GM18909 (cell line): ENCODE data around the gene FALEC.

Experiments
- ATAC-seq: cut with Tn5 transposase; IDR thresholded peaks from one replicate; pipeline ENCODE4 v1.9.1; 2021; ENCODE audit warnings: mild to moderate bottlenecking; ENCODE audit not compliant: unreplicated experiment, poor library complexity

The FALEC gene

DNA sequence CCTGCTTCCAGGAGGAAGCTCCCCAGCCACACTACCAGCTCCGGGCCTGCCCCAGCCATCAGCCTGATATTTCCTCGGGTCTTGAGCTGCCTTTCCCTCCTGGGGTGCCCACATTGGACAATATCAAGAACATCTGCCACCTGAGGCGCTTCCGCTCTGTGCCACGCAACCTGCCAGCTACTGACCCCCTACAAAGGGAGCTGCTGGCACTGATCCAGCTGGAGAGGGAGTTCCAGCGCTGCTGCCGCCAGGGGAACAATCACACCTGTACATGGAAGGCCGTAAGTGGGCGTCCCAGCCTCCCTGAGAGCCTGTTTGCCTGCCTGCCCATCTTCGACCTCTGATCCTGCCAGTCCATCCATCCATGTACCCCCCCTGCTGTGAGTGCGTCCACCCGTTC lies 4.0 kb upstream of the FALEC start:
- ATAC-seq = no peak

DNA sequence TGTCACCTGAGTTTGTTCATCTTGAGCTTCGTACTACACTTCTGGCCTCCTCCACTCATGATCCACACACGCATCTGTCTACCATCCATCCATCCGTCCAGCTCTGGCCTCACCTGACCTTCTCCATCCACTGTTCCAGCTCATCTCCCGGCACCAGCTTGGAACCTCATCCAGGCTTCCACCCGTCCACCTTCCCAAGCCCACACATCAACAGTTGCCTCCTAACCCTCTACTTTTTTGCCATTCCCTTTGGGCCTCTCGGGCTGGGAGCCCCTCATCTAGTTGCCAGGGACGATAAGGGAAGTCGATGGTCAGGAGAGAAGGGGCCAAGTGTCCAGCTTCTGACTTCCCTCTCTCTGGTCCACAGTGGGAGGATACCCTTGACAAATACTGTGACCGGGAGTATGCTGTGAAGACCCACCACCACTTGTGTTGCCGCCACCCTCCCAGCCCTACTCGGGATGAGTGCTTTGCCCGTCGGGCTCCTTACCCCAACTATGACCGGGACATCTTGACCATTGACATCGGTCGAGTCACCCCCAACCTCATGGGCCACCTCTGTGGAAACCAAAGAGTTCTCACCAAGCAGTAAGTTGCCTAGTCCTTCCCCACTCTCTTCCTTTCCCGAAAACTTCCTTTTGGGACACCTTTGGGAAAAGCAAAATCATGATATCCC lies 3.4 kb upstream of the FALEC start:
- ATAC-seq = no peak

DNA sequence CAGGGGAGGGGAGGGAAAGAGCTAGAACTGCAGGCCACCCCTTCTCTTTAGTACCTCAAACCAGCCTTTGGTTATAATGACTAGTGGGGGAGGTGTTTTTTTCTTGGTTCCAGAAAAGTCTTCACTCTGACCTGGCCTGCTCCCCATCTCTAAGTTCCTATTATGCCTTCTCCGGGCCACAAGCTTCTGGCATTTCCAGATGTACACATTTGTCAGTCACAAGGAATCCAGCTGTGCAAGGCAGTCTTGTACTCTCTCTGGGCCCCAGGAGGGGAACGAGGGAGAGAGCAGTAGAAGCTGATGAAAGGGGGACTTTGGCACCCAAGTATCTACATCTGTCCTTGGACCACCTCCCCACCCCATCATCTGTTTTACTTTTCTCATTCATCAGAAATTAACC lies 2.7 kb upstream of the FALEC start:
- ATAC-seq = no peak

DNA sequence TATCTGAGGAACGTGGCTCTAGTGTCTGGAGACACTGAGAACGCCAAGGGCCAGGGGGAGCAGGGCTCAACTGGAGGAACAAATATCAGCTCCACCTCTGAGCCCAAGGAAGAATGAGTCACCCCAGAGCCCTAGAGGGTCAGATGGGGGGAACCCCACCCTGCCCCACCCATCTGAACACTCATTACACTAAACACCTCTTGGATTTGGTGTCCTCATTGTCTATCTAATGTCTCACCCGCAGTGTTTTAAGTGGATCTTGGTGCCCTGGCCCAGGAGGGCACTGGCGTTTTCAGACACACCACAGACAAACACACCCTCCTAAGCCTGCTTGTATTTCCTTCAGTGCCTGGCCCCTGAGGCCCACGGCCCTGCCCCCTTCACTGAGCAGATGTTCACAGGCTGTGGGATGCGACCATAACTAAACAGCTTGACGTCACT lies 2.2 kb upstream of the FALEC start:
- no peak for ATAC-seq

DNA sequence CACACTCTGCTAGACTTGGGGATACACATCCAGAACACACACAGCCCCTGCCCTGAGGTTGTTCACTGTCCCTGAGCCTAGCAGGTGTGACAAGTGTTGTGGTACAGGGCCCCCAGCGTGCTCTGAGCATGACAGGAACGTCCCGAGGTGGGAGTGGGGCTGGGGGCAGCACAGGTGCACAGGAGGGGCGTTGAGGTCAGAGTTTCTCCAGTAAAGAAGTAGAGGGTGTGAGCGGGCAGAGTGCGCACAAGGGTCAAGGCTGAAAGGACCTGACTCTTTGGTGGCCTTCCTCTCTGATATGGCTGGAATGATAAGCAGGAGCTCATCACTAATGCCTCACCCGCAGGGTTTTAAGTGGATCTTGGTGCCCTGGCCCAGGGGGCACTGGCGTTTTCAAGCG lies 1.3 kb upstream of the FALEC start:
- no peak for ATAC-seq

DNA sequence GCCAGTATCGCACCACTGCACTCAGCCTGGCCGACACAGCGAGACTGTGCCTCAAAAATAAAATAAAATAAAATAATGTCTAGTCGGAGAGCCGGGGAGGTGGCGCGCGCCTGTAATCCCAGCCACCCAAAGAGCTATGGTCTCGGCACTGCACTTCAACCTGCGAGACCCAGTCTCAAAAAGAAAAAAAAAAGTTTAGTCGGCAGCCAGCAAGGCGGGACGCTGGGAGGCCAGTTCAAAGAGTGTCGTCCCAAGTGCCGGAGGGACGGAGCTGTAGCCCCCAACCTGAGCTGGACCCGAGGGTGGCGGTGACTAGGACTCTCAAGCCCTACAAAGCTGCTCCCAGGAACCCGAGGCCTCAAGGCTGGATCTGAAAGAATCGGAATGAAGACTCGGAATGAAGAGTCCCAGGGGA lies 632 bp upstream of the FALEC start:
- ATAC-seq = no peak

DNA sequence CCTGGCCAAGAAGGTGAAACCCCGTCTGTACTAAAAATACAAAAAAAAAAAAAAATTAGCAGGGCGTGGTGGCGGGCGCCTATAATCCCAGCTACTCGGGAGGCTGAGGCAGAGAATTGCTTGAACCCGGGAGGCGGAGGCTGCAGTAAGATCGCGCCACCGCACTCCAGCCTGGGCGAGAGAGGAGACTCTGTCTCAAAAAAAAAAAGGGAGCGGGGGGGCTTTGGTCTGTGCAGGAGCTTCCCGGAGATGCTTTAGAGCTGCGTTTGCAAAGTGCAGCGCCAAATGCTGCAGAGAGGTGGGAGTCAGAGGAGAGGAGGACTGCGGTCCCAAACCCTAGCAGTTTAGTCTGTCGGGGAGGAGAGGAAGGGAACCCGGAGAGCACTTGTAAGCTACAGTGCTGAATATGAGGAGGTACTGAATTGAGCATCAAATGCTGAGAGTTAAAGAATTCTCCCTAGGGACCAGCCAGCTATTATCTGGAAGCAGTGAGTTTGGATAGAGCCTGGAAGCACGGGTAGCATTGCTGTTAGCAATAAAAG lies 569 bp downstream of the FALEC start:
- ATAC-seq = no peak

DNA sequence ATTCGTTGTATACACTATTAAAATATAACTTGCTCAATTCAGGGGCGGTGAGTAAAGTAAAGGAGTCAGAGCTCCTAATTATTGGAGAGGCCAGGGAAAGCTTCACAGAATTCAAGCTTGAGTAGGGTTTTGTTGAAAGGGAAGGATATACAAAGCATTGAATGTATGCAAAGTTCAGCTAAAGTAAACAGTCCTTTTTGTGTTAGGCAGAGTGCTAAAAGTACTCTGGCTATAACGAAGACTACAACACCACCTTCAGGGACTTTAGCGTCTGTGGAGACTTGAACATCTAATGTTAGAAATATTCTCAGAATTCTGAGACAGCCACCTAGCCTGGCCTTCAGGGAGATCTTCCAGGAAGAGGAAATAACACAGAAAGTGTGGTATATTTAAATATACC lies 1.1 kb downstream of the FALEC start:
- no peak for ATAC-seq

DNA sequence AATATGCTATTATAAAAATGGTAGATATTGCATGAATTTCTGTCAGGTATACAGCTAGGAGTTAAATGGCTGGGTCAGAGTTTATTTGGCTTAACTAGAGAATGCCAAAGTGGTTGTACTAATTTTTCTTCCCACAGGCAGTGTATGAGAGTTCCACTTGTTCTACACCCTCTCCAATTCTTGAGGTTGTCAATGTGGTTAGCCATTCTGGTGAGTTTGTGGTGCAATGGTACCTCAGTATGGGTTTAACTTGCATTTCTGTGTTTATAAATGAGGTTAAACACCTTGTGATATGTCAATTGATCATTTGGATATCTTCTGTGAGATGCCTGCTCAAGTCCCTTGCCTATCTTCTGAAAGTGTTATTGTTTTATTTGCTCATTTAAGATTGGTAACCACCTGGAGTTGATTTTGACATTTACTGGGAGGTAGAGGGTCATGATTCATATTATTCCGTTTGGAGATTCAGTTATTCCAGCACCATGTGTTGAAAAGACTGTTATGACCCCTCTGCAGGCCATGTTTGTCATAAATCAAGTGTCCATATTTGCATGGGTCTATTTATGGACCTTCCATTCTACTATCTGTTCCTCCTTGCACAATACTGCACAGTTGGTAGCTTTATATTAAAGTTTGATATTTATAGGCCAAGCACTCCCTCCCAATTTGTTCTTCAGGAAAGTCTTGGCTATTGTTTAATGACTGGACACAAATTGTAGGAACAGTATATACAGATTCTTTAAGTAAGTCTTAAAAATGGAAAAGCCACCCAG lies 5.8 kb downstream of the FALEC start:
- no peak for ATAC-seq

DNA sequence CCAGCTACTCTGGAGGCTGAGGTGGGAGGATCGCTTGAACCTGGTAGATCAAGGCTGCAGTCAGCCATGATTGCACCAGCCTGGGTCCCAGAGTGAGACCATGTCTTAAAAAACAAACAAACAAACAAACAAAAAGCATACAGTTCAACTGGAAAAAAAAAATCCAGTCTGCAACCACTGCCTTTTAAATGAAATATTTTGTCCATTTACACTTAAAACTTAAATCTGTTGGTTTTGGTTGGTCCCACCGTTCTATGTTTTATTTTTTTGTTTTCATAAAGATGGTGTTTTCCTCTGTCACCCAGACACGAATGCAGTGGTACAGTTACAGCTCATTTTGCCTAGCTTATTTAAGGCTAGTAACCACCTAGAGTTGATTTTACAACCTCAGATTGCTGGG lies 9.8 kb downstream of the FALEC start:
- no peak for ATAC-seq

DNA sequence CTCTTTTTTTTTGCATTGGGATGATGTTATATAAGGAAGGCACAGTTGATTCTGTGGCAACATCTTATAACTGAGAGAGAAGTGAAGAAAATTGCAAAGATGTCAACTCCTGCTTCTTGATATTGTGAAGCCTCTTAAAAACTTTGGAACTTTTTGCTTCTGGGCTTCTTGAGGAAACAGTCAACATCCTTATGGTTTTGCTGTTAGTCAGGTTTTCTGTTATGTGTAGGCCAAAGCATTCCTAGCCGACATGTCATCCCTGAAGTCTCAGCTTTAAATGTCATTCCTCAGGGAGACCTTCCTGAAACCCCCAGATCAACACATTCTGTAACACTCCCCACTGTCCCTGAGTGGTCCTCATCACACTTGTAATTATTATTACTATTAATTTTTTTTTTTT lies 12.6 kb downstream of the FALEC start:
- ATAC-seq = no peak

DNA sequence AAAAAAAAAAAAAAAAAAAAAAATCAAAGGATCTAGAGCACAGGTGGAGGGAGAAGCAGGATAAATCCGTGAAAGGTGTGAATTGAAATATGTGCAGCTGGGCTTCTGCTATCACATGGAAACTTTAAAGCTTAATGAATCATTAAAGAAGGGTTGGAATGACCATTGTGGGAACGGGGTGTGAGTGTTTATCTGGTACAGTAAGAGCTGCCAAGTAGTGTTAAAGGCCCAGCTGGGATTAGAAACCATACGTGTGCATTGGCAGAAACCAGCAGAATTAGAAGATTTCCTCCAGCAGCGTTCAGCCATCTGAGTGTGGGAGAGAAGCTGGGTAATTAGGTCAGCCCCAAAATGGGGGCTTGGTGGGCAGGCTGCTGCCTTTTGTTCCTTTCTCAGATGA lies 13.5 kb downstream of the FALEC start:
- no peak for ATAC-seq

DNA sequence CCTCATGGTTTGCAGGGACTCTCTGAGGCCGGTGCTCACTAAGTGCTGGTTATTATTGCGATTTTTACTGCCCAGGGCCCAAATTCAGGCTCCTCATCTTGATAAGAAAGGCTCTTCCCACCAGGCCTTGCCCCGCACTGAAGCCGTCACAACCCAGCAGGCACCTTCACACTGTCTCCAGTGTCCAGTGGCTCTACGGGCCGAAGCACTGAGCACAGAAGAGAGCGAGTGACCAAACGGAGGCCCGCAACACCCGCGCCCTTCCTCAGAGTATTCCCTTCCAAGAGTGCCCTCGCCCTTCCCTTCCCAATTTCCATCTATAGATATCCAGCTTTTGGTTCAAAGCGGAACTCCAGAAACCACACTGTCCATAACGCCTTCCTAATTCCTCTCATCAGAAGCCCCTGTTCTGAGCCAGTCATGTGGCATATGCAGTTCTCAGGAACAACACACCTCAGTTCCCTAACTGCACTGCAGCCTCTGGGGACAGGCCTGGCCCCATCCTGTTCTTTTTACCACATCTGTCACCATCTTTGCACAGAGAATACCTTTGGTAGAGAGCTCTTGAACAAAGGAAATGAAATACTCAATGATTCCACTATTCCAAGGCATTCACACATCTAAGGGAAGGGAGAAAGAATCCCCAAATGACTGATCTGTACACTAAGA lies 15.1 kb downstream of the FALEC start:
- ATAC-seq = no peak

DNA sequence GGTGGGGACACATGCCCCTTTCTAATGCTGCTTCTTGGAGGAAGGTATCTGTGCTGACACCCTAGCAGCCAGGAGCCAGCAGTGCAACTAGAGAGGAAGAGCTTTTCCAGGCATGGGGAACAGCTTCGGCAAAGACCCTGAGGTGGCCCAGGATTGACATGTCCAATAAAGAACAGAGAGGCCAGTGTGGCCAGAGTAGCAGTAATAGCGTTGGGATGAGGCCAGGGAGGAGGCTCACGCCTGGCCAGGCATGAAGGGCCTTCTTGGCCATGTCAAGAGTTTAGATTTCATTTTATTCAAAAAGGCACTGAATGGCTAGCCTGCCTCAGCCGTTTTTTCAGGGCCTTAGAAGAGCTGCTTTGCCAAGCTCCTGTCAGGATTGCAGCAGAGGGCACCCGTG lies 17.3 kb downstream of the FALEC start:
- no peak for ATAC-seq

DNA sequence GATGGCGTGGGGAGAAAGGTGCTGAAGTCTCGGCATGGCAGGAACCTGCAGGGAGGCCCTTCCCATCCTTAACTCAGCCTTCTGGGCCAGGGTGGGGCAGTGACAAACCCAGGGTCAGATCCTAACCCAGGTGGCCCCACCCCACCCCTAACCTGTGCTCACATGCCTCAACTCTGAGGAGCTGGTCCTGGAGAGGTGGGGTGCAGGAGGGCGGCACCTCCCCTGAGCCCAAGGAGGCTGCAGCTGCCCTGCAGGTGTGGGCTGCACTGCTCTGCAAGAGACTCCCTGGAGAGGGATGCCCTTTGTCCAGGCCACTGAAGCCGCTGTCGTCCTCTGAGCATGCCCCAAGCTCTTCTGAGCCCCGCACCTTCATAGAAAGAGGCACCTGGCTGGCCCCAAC lies 18.4 kb downstream of the FALEC start:
- no peak for ATAC-seq

DNA sequence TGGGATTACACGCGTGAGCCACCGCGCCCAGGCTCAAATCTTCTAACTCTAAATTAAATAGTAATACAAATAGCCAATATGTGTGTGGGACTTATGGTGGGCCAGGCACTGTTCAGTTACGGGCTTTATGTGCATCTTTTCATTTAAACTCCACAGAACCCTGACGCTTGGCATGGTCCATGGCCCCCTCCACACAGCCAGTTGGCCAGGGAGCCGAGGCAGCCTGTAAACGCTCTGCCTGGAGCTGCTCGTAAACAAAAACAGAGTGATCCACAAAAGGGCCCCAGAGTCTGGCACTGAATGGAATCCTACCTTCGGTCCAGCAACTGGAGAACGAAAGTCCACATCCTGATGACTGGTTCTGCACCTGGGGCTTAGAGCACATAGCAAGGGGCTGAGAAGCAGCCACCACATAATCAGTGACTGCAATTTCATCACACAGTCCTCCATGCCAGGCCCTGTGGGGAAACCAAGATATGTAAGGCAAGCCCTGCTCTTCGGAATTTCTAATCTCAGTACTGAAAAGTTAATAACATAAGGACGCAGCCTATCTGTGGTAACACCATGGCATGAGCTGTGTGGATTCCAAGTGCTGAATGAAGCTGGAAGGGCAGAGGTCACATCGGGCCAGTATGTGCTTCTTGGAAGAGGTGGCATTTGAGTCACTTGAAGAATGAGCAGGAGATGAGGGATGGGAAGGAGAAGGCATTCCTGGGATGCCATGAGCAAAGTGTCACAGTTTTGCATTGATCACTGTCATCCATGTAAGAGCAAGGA lies 20.1 kb downstream of the FALEC start:
- no peak for ATAC-seq

DNA sequence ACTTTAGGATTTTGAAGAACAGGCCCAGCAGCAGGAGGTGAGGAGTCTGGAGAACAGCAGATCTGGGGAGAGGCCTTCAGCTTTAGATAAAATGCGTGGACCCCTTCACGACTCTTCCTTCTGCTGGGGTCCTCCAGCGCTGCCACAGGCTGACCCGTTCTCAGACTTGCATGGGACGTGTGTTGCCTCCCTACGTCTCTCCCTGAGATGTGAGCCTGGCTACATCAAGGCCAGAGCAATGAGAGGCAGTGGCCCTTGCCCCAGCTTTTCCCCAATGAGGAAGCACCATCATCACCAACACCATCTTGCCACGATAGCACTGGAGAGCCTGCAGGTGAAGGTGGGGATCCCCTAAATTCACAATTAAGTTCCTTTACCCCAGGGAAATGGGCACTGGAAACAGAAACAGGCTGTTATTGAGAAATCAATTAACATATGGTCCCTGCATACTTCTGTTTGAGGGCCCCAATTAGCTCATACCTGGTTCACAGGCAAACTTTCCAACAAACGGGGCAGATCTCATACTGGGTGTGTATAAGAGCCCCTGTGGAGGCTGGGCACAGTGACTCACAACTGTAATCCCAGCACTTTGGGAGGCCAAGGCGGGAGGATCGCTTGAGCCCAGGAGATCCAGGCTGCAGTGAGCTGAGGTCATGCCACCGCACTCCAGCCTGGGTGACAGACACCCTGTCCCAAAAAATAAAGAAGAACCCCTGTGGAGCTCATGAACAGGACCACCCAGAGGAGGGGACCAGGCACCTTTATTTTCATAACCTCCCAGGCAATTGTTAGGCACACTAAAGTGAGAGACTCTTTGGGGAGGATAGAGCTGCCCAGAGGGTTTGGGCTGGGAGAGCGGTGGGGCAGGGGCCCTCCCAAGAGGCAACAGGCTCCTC lies 21.5 kb downstream of the FALEC start:
- no peak for ATAC-seq

DNA sequence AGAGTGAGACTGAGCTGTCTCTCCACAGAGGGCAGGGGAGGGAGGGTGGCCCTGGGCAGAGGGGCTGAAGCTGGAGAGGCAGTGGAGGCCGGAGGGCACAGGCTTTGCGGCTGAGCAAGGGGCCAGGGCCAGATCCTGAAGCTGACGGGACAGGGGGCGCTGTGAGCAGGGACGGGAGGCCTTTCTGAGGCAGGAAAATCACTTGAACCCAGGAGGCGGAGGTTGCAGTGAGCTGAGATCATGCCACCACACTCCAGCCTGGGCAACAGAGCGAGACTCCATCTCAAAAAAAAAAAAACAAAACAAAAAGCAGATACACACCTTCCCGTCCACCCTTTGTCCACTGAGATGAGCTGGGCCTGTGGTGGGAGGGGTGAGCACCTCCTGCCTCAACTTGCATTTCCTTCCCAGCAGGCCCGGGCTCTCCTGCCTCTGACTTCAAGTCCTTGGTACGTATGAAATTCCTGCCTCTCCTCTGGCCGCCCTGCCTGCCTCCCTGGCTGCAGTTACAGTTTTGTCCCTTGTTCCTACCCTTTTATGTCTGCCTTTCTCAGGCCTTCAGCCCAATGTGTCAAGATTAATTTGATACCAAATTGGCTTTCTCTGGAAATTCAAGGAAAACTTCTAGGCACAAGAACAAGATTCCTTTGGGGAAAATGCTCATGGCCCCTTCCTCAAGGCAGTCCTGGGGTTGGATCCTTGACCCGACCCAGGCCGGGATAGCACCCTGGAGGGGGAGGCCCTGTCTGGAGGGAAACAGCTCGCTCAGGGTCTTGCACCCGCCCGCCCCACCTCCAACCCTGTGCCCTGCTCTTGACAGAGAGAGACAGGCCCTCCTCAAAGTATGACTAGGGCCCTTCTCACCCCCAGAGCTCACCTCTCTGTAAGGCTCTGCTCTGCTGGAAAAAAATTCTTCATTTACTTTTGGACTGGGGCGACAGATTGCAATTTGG lies 22.5 kb downstream of the FALEC start:
- no peak for ATAC-seq
